Motor neuron (in vitro differentiated cells): Measurements from ENCODE around the gene LKAAEAR1. TPM values are rescaled to one million over a fixed set of nuclear protein-coding genes. Genes with fewer than 3 reads are reported as not detected.
"Not testable (repeated sequence)": the region's sequence is repeated elsewhere in the genome, so short reads cannot be mapped to it uniquely, and the experiment has no call there.

Source experiments
- ATAC-seq, 8 experiments: fragments of 200-7000 bp; cut with Tn5 transposase; replicated peaks in 6 of 8; 2 replicates each; pipeline ENCODE4 v1.8.0; 2021; ENCODE audit warnings: mild to moderate bottlenecking in 8 of 8, moderate library complexity in 8 of 8
- H3K27ac ChIP-seq, 2 donors: fragments of 250-450 bp; sonication (Bioruptor Pico); 2 replicates each; pipeline ENCODE4 v1.9.0; 2021; ENCODE audit warnings: antibody characterized with exemption in 2 of 2, mild to moderate bottlenecking in 2 of 2, moderate library complexity in 1 of 2
- H3K4me1 ChIP-seq, 2 donors: fragments of 250-450 bp; sonication (Bioruptor Pico); replicated peaks in 1 of 2; 2 replicates each; pipeline ENCODE4 v1.6.1; 2021; ENCODE audit warnings: antibody characterized with exemption in 2 of 2, mild to moderate bottlenecking in 2 of 2, moderate library complexity in 1 of 2
- H3K4me3 ChIP-seq, 5 donors: fragments of 250-450 bp; sonication (Bioruptor Pico); 2 replicates each; pipeline ENCODE4 v1.9.0; 2021; ENCODE audit warnings: antibody characterized with exemption in 5 of 5, mild to moderate bottlenecking in 5 of 5, moderate library complexity in 4 of 5
- WGBS, 10 experiments: fragments of 450-650 bp; shearing (Covaris generic); methylation state at CpG; one replicate each; pipeline ENCODE4 v1.0.0; 2022; 5-methylcytosine and 5-hydroxymethylcytosine counted together
- in situ Hi-C, 9 experiments: fragments of 400-800 bp; cut with MboI; loops; one replicate each; pipeline ENCODE4 v1.15.0; 2021; ENCODE audit warnings: low sequenced_read_pairs in 9 of 9, low pct_unique_long_range_greater_than_20kb in 2 of 9; ENCODE audit not compliant: unreplicated experiment in 9 of 9
- total RNA-seq, 8 experiments: library from RNA; unstranded; fragments of 300-600 nt; gene quantifications; 2 replicates each; pipeline versions ENCODE4 v1.2.3 to v1.2.4, GENCODE V29; 2022

LKAAEAR1 gene
- total RNA-seq, 8 experiments from 2014 or later: 0.52 to 0.76 TPM; not detected in 6

- peak in 5 of 8 experiments; percentile 89 to 94 (median 91) for ATAC-seq
- H3K4me3 ChIP-seq: no peak overlapping the region
- peaks cover 36% of the 10 kb centered on the region in 2 donors for H3K4me1 ChIP-seq
- in situ Hi-C loops: no loop called here
- WGBS, 10 experiments: 20 to 71% methylated on average over 1 of the region's 10 CpGs; no CpG with 5 or more reads in 8 of the 10 experiments
- H3K27ac ChIP-seq: peak overlapping the region; percentile 75 to 85
Measured at GRCh38 chr20:64090165-64090564, 6.0 kb upstream of the LKAAEAR1 start.

- not testable (repeated sequence) for H3K27ac ChIP-seq
Measured at GRCh38 chr20:64088586-64088985, 4.4 kb upstream of the LKAAEAR1 start.

GRCh38 chr20:64087226-64087825 is 3.1 kb upstream of the LKAAEAR1 start:
- H3K4me1 ChIP-seq: peaks cover 39 to 47% of the 10 kb centered on the region in 2 donors
- no CpG with 5 or more reads among the region's 36 CpGs for WGBS, 10 experiments
- H3K4me3 ChIP-seq, ATAC-seq, H3K27ac ChIP-seq, in situ Hi-C loops: not testable (repeated sequence)

More at GRCh38 chr20:64088586-64088985, 4.4 kb upstream of the LKAAEAR1 start:
- in situ Hi-C loops, ATAC-seq, H3K4me3 ChIP-seq: not testable (repeated sequence)
- H3K4me1 ChIP-seq: peaks cover 46 to 50% of the 10 kb centered on the region in 2 donors

GRCh38 chr20:64086801-64087200 is 2.6 kb upstream of the LKAAEAR1 start:
- in situ Hi-C loops: no loop called here
- Histone ChIP-seq H3K4me1 (peaks cover 34 to 47% of the 10 kb centered on the region in 2 donors), H3K27ac (no peak overlapping the region), H3K4me3 (no peak overlapping the region)
- WGBS, 10 experiments: 25% methylated on average over 2 of the region's 11 CpGs; no CpG with 5 or more reads in 9 of the 10 experiments
- no peak for ATAC-seq

- H3K4me1 ChIP-seq: peaks cover 19 to 35% of the 10 kb centered on the region in 2 donors
- ATAC-seq: peak in 6 of 8 experiments; percentile 0 to 26 (median 8)
- H3K27ac ChIP-seq: no peak overlapping the region
- WGBS, 10 experiments: no CpG with 5 or more reads among the region's 23 CpGs
- in situ Hi-C loops: no loop called here
- peak overlapping the region in 1 of 5 donors; percentile 48 for H3K4me3 ChIP-seq
Measured at GRCh38 chr20:64084685-64085152, 521 bp upstream of the LKAAEAR1 start.

- in situ Hi-C loops: no loop called here
- WGBS, 10 experiments: 0 to 15% methylated on average over 1 to 5 of the region's 52 CpGs; no CpG with 5 or more reads in 8 of the 10 experiments
- Histone ChIP-seq H3K4me1 (peaks cover 21 to 36% of the 10 kb centered on the region in 2 donors), H3K4me3 (peak overlapping the region; percentile 31 to 48 (median 39)), H3K27ac (no peak overlapping the region)
- peak; percentile 43 to 78 (median 51) for ATAC-seq
Measured at GRCh38 chr20:64083378-64083803, 807 bp downstream of the LKAAEAR1 start.

GRCh38 chr20:64082820-64083377 is 1.3 kb downstream of the LKAAEAR1 start:
- WGBS, 10 experiments: 0 to 50% (median 13%) methylated on average over 1 to 5 of the region's 13 CpGs; no CpG with 5 or more reads in 4 of the 10 experiments
- Histone ChIP-seq H3K27ac (no peak overlapping the region), H3K4me3 (peak overlapping the region in 4 of 5 donors; percentile 31 to 48 (median 42)), H3K4me1 (peaks cover 23 to 37% of the 10 kb centered on the region in 2 donors)
- in situ Hi-C loops: no loop called here
- ATAC-seq: no peak

GRCh38 chr20:64082126-64082731 is 2.0 kb downstream of the LKAAEAR1 start:
- WGBS, 10 experiments: 8 to 43% methylated on average over 2 of the region's 13 CpGs; no CpG with 5 or more reads in 8 of the 10 experiments
- H3K4me1 ChIP-seq: peaks cover 23 to 37% of the 10 kb centered on the region in 2 donors
- no peak overlapping the region for H3K4me3 ChIP-seq
- in situ Hi-C loops: no loop called here
- H3K27ac ChIP-seq: no peak overlapping the region
- peak in 1 of 8 experiments; percentile 2 for ATAC-seq

- 96 to 100% methylated on average over 2 to 4 of the region's 6 CpGs; no CpG with 5 or more reads in 8 of the 10 experiments for WGBS, 10 experiments
- in situ Hi-C loops: no loop called here
- H3K27ac ChIP-seq: no peak overlapping the region
Measured at GRCh38 chr20:64081624-64081964, 2.6 kb downstream of the LKAAEAR1 start.

GRCh38 chr20:64080813-64081623 is 3.2 kb downstream of the LKAAEAR1 start:
- 83 to 90% methylated on average over 2 to 3 of the region's 17 CpGs; no CpG with 5 or more reads in 8 of the 10 experiments for WGBS, 10 experiments
- H3K4me3 ChIP-seq: peak overlapping the region in 1 of 5 donors; percentile 36
- ATAC-seq: no peak
- in situ Hi-C loops: no loop called here
- no peak overlapping the region for H3K27ac ChIP-seq
- H3K4me1 ChIP-seq: peaks cover 23 to 37% of the 10 kb centered on the region in 2 donors

More at GRCh38 chr20:64081624-64081964, 2.6 kb downstream of the LKAAEAR1 start:
- Histone ChIP-seq H3K4me3 (no peak overlapping the region), H3K4me1 (peaks cover 23 to 37% of the 10 kb centered on the region in 2 donors)
- ATAC-seq: no peak

- 61% methylated on average over 5 of the region's 62 CpGs; no CpG with 5 or more reads in 9 of the 10 experiments for WGBS, 10 experiments
- H3K4me1 ChIP-seq: peaks cover 23 to 37% of the 10 kb centered on the region in 2 donors
- H3K4me3 ChIP-seq: peak within 1 kb of the TSS; percentile 31 to 40 (median 36)
- peak in 4 of 8 experiments; percentile 21 to 58 (median 36) for ATAC-seq
- in situ Hi-C loops: no loop called here
- H3K27ac ChIP-seq: peak within 1 kb of the TSS in 1 of 2 donors; percentile 24
Measured at GRCh38 chr20:64080013-64080812, 4.0 kb downstream of the LKAAEAR1 start, which contains the start of gene OPRL1. TSS of gene OPRL1 (plus strand) at chr20:64080082. CDS start at chr20:64092721, 12,639 bp downstream.
